ENCODE data around the gene C1S. TPM values are rescaled to one million over a fixed set of nuclear protein-coding genes. Genes with fewer than 3 reads are reported as not detected.

Gene C1S
- total and polyA plus RNA-seq, 9 of the 15 experiments (the other 6 are each of a cell fraction or from before 2014, with no cell fraction given), result 0.08 to 0.84 (median 0.27) TPM

GRCh38 chr12:7101694-7102131 lies 41.2 kb downstream of the C1S start (continued):
- no peak for TF ChIP-seq FIP1L1 (IDR thresholded peaks at IDR 0.05; ENCODE audit: low read depth, low read length, poor library complexity, severe bottlenecking)

GRCh38 chr12:7102582-7102981 lies 42.1 kb downstream of the C1S start:
- Histone ChIP-seq H3K9ac (ENCODE audit: insufficient read depth in 1 of 2, low read depth in 2 of 2, low read length in 2 of 2) (no peak overlapping the region), H3K9me1 (ENCODE audit: control insufficient read depth, insufficient read depth, low read length) (no peaks in the 10 kb centered on the region), H3K27ac (ENCODE audit: extremely low read depth, low read depth, low read length) (no peak overlapping the region), H3K9me3 (replicated peaks; ENCODE audit: control insufficient read depth, insufficient read depth, low read depth, low read length) (peaks cover 3% of the 10 kb centered on the region), H3K36me3 (ENCODE audit: control insufficient read depth, insufficient read depth, low read length) (peaks cover 39% of the 10 kb centered on the region; the same call in 2 of the 3 replicates), H3K27me3 (ENCODE audit: control insufficient read depth in 2 of 2, insufficient read depth in 2 of 2, low read length in 2 of 2) (no peaks in the 10 kb centered on the region), H4K20me1 (replicated peaks; ENCODE audit: control insufficient read depth, insufficient read depth, low read length) (no peaks in the 10 kb centered on the region), H3K4me3 (no peak overlapping the region), H3K79me2 (ENCODE audit: control insufficient read depth, insufficient read depth, low read length) (peaks cover 22% of the 10 kb centered on the region), H2AFZ (ENCODE audit: low read depth, low read length) (no peak overlapping the region), H3K4me2 (ENCODE audit: insufficient read depth, low read length) (no peak overlapping the region), H3K4me1 (replicated peaks in 1 of 2; ENCODE audit: control insufficient read depth in 2 of 2, insufficient read depth in 2 of 2, low read length in 2 of 2) (peaks cover 0 to 3% of the 10 kb centered on the region in 2 experiments; a peak in 2 of 5 replicates)
- ATAC-seq (no peak), FAIRE-seq (no peak), DNase-seq (ENCODE audit: extremely low read depth in 1 of 4, low spot score in 3 of 4) (no peak)
- intact Hi-C loops (cut with micrococcal nuclease) (no loop called here), in situ Hi-C loops (cut with MboI) (no loop called here)
- no TSS peak for BruUV-seq (replicated peaks)
- ChIA-PET CTCF (ENCODE audit: low intra/inter-chr PET ratio) (no interaction called here), POLR2A (interaction anchor here (0.8 kb wide), 1 partner anchor 8 kb away, joined by 4 read pairs; no protein-coding TSS in a partner anchor)
- WGBS (ENCODE audit: insufficient coverage, low coverage, missing lambda C conversion rate), result 79% methylated on average over 2 of the region's 3 CpGs
- no peak for TF ChIP-seq NELFE (IDR thresholded peaks at IDR 0.05; ENCODE audit: insufficient read depth, insufficient read length)
- no peak for TF ChIP-seq RBM15 (IDR thresholded peaks at IDR 0.05; ENCODE audit: insufficient read depth, low read length)
- TF ChIP-seq U2AF2 (optimal IDR thresholded peaks at IDR 0.05; ENCODE audit: low read depth, low read length), result no peak
- no peak for TF ChIP-seq ETV5 (CRISPR knock-in tag; IDR thresholded peaks at IDR 0.05; ENCODE audit: low read depth)
- no peak for TF ChIP-seq SAFB2 (IDR thresholded peaks at IDR 0.05; ENCODE audit: borderline replicate concordance, low read depth, low read length, severe bottlenecking)
- no peak for TF ChIP-seq RUNX1 (IDR thresholded peaks at IDR 0.05; ENCODE audit: low read depth)

Measured in K562 (cell line).